AG20443 (cell line): Measurements from ENCODE around the gene ATG3.
"Not testable (repeated sequence)": the region's sequence is repeated elsewhere in the genome, so short reads cannot be mapped to it uniquely, and the experiment has no call there.

Experiments used
- DNase-seq: peaks from one replicate; pipeline ENCODE4 v3.0.0; 2012; ENCODE audit warnings: low spot score, mixed read lengths

ATG3 gene

GRCh38 chr3:112560721-112561483, 860 bp downstream of the ATG3 start:
- DNase-seq, result peak; percentile 73

GRCh38 chr3:112560307-112560706, 1.5 kb downstream of the ATG3 start:
- no peak for DNase-seq

GRCh38 chr3:112557976-112558375, 3.8 kb downstream of the ATG3 start:
- no peak for DNase-seq

GRCh38 chr3:112555535-112556170, 6.1 kb downstream of the ATG3 start:
- DNase-seq, result no peak

- DNase-seq, result no peak
Observed at GRCh38 chr3:112550859-112551258, 10.9 kb downstream of the ATG3 start.

- DNase-seq, result no peak
Observed at GRCh38 chr3:112546216-112546759, 15.5 kb downstream of the ATG3 start.

- no peak for DNase-seq
Observed at GRCh38 chr3:112539825-112540650, 21.7 kb downstream of the ATG3 start.

GRCh38 chr3:112531358-112531781, 30.4 kb downstream of the ATG3 start:
- peak; percentile 26 for DNase-seq

GRCh38 chr3:112530573-112530972, 31.2 kb downstream of the ATG3 start:
- DNase-seq, result no peak

GRCh38 chr3:112524127-112524526, 37.6 kb downstream of the ATG3 start:
- DNase-seq, result not testable (repeated sequence)

- peak; percentile 66 for DNase-seq
Observed at GRCh38 chr3:112519424-112520001, 42.2 kb downstream of the ATG3 start.

- DNase-seq, result not testable (repeated sequence)
Observed at GRCh38 chr3:112518970-112519369, 42.8 kb downstream of the ATG3 start.

- peak; percentile 9 for DNase-seq
Observed at GRCh38 chr3:112514527-112515128, 47.1 kb downstream of the ATG3 start.

- no peak for DNase-seq
Observed at GRCh38 chr3:112512320-112512719, 49.4 kb downstream of the ATG3 start.

GRCh38 chr3:112508860-112509259, 52.9 kb downstream of the ATG3 start:
- DNase-seq, result no peak

GRCh38 chr3:112508261-112508660, 53.5 kb downstream of the ATG3 start:
- no peak for DNase-seq

GRCh38 chr3:112505907-112506306, 55.9 kb downstream of the ATG3 start:
- no peak for DNase-seq

- no peak for DNase-seq
Observed at GRCh38 chr3:112504123-112504522, 57.6 kb downstream of the ATG3 start.

GRCh38 chr3:112503304-112503972, 58.3 kb downstream of the ATG3 start:
- DNase-seq, result no peak

- no peak for DNase-seq
Observed at GRCh38 chr3:112500621-112501020, 61.1 kb downstream of the ATG3 start.
